RWPE2 (cell line): ENCODE measurements around the gene DRD1.
"Not testable (repeated sequence)": the region's sequence is repeated elsewhere in the genome, so short reads cannot be mapped to it uniquely, and the experiment has no call there.

Source experiments
- ATAC-seq: fragments of 200-7000 bp; cut with Tn5 transposase; 3 replicates; pipeline ENCODE4 v1.9.1; 2021; ENCODE audit warnings: low read depth
- DNase-seq: peaks from one replicate; pipeline ENCODE4 v3.0.0-alpha.2; 2020; ENCODE audit warnings: low spot score
- H3K27ac ChIP-seq: fragments of 450-650 bp; 2 replicates; pipeline ENCODE4 v1.5.1; 2017; ENCODE audit warnings: mild to moderate bottlenecking; ENCODE audit not compliant: poor library complexity, severe bottlenecking
- H3K27me3 ChIP-seq: fragments of 250-450 bp; sonication (Bioruptor Pico); 2 replicates; pipeline ENCODE4 v1.5.1; 2021; ENCODE audit warnings: mild to moderate bottlenecking, moderate library complexity; ENCODE audit not compliant: insufficient read depth, poor library complexity, severe bottlenecking
- H3K36me3 ChIP-seq: fragments of 250-450 bp; sonication (Bioruptor Pico); 2 replicates; pipeline ENCODE4 v1.5.1; 2020; ENCODE audit warnings: low read depth, mild to moderate bottlenecking, moderate library complexity
- H3K4me1 ChIP-seq: fragments of 250-450 bp; sonication (Bioruptor Pico); 2 replicates; pipeline ENCODE4 v1.5.1; 2021; ENCODE audit warnings: mild to moderate bottlenecking, moderate library complexity; ENCODE audit not compliant: insufficient read depth, poor library complexity, severe bottlenecking
- H3K4me3 ChIP-seq: fragments of 250-450 bp; sonication (Bioruptor Pico); 2 replicates; pipeline ENCODE4 v1.5.1; 2021; ENCODE audit warnings: mild to moderate bottlenecking, moderate library complexity; ENCODE audit not compliant: severe bottlenecking
- H3K9me3 ChIP-seq: fragments of 250-450 bp; sonication (Bioruptor Pico); 2 replicates; pipeline ENCODE4 v1.5.1; 2021; ENCODE audit warnings: mild to moderate bottlenecking, moderate library complexity; ENCODE audit not compliant: severe bottlenecking
- TF ChIP-seq, protein P1 (sequence below): fragments of 450-650 bp; IDR thresholded peaks from one replicate; pipeline ENCODE4 v1.5.1; 2017; ENCODE audit warnings: mild to moderate bottlenecking, moderate library complexity; ENCODE audit not compliant: poor library complexity, severe bottlenecking

The DRD1 gene

DNA sequence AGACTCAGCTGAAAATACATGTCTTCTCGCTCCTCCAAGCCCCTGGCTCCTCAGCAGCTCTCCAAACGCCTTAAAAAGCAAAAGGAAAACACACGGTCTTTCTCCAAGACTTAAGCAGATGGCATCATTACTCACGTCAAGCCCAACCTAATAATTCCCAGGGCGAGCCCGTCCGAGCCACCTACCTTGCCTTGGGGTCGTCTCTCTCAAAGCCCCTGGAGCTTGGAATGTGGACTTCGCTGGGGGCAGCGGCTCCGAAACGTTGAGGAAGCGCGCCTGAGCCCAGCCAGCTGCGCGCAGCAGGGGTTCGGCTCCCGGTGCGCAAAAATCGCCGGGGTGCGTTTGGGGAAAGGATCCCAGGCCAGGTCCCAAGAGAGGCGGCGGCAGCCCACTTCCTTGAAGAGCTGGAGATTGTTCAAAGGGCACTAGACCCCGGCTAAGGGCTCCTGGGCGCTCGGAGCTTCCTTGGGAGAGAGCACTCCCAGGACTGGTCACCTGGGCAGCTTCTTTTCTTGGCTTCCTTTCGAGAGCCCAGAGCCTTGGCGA is 395 bp downstream of the DRD1 start:
- H3K4me1 ChIP-seq = no peaks in the 10 kb centered on the region
- no peaks in the 10 kb centered on the region for H3K36me3 ChIP-seq
- H3K9me3 ChIP-seq = no peaks in the 10 kb centered on the region
- H3K27me3 ChIP-seq = peaks cover 70% of the 10 kb centered on the region
- H3K27ac ChIP-seq = no peak overlapping the region
- TF ChIP-seq, protein P1, sequence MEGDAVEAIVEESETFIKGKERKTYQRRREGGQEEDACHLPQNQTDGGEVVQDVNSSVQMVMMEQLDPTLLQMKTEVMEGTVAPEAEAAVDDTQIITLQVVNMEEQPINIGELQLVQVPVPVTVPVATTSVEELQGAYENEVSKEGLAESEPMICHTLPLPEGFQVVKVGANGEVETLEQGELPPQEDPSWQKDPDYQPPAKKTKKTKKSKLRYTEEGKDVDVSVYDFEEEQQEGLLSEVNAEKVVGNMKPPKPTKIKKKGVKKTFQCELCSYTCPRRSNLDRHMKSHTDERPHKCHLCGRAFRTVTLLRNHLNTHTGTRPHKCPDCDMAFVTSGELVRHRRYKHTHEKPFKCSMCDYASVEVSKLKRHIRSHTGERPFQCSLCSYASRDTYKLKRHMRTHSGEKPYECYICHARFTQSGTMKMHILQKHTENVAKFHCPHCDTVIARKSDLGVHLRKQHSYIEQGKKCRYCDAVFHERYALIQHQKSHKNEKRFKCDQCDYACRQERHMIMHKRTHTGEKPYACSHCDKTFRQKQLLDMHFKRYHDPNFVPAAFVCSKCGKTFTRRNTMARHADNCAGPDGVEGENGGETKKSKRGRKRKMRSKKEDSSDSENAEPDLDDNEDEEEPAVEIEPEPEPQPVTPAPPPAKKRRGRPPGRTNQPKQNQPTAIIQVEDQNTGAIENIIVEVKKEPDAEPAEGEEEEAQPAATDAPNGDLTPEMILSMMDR = no peak
- DNase-seq = no peak
- H3K4me3 ChIP-seq = no peak overlapping the region
- ATAC-seq = no peak

DNA sequence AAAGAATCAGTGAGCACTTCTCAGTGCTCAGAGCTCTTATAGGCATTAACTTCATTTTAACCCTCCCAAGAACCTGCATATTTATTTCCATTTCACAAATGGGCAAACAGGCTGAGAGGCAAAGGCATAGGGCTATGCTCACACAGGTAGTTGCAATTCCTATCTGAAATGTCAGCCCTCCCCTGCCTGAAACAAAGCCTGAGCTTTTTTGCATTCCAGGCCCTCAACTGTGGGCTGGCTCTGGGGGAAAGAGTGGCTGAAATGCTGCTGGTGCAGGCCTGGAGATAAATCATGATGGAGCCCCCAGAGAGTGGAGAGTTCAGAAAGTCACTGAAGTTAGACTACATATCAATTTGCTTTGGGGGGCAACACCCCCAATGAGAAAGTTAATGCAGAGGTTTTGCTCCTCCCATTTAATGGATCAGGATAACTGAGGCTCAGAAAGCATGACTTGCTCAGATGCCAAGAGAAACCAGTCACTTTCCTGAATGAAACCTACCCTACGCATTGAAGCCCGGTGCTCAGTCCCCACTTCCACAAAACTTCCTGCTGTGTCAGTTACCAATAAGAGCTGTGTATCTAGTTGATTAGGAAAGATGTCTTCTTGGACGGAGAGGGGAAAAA is 5.6 kb downstream of the DRD1 start:
- Histone ChIP-seq H3K36me3 (no peaks in the 10 kb centered on the region), H3K4me3 (no peak overlapping the region), H3K27ac (no peak overlapping the region), H3K27me3 (peaks cover 33% of the 10 kb centered on the region), H3K4me1 (no peaks in the 10 kb centered on the region), H3K9me3 (no peaks in the 10 kb centered on the region)
- DNase-seq (no peak), ATAC-seq (no peak)
- TF ChIP-seq, protein P1 = no peak

DNA sequence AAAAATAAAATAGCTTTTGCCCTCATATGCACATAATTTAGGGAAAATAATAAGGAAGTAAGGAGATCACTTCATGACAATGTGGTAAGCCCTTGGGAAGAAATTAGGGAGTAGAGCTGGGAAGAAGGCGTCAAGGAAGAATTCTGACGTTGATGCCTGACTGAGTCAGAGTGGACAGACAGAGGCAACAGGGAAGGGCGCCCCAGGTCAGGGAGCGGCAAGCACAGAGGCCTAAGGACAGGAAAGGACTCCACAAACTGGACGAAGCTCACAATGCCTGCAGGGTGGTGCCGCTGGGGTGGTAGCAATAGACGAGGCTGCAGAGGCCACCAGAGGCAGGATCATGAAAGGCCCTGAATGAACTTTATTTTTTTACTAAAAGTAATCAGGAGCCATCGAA is 7.6 kb downstream of the DRD1 start:
- H3K9me3 ChIP-seq = no peaks in the 10 kb centered on the region
- H3K4me3 ChIP-seq = no peak overlapping the region
- DNase-seq (no peak), ATAC-seq (no peak)
- peaks cover 26% of the 10 kb centered on the region for H3K27me3 ChIP-seq
- H3K27ac ChIP-seq = no peak overlapping the region
- H3K36me3 ChIP-seq = no peaks in the 10 kb centered on the region
- TF ChIP-seq, protein P1 = no peak
- H3K4me1 ChIP-seq = no peaks in the 10 kb centered on the region

DNA sequence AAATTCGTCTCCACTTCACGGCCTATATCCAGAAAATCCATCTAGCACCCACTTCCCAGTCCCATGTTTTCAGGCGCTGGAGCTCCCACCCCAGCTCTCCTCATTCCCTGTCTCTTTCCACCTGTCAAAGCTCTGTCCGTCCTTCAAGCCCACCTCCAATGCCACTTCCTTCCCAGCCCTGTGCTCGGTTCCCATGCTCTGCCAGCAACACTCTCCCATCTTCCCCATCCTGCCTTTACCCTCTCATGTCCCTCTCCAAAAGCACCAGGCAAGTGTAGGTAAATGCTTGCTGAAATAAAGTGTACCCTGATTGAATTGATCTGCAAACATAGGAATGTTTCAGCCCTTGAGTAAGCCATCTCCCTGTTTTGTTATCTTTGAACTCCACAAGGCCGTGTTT is 9.2 kb downstream of the DRD1 start:
- TF ChIP-seq, protein P1 = no peak
- Histone ChIP-seq H3K4me1 (no peaks in the 10 kb centered on the region), H3K9me3 (no peaks in the 10 kb centered on the region), H3K27ac (no peak overlapping the region), H3K27me3 (peaks cover 14% of the 10 kb centered on the region), H3K4me3 (no peak overlapping the region), H3K36me3 (no peaks in the 10 kb centered on the region)
- ATAC-seq (no peak), DNase-seq (no peak)

DNA sequence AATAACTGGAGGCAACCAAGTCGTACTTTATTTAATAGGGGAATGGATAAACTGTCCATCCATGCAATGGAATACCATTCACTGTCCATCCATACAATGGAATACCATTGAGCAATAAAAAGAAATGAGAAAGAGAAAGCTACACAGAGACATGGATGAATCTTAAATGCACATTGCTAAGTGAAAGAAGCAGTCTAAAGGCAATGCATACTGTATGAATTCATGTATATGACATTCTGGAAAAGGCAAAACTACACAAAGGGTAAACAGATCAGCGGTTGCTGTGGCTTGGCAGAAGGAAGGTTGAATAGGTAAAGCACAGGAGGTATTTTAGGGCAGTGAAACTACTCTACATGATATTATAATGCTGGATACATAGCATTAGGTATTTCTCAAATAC is 16.2 kb downstream of the DRD1 start:
- Histone ChIP-seq H3K9me3 (peaks cover 2% of the 10 kb centered on the region), H3K27ac (no peak overlapping the region), H3K4me3 (no peak overlapping the region), H3K4me1 (no peaks in the 10 kb centered on the region), H3K27me3 (peaks cover 15% of the 10 kb centered on the region), H3K36me3 (no peaks in the 10 kb centered on the region)
- TF ChIP-seq, protein P1 = no peak
- no peak for DNase-seq
- no peak for ATAC-seq

DNA sequence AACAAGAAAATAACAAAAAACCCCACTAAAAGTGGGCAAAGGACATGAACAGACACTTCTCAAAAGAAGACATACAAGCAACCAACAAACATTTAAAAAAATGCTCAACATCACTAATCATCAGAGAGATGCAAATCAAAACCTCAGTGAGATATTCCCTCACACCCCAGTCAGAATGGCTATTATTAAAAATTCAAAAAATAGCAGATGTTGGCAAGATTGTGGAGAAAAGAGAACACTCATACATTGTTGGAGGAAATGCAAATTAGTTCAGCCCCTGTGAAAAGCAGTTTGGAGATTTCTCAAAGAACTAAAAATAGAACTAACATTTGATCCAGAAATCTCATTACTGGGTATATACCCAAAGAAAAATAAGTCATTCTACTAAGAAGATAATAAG is 19.4 kb downstream of the DRD1 start:
- H3K27ac ChIP-seq, H3K9me3 ChIP-seq, H3K4me3 ChIP-seq, H3K36me3 ChIP-seq, ATAC-seq, DNase-seq, H3K4me1 ChIP-seq: not testable (repeated sequence)
- peaks cover 20% of the 10 kb centered on the region for H3K27me3 ChIP-seq
